OCI-LY1 (cell line): ENCODE measurements around the gene PMM1.

ENCODE experiments used
- CTCF ChIP-seq: fragments of 200-600 bp; sonication (generic), shearing (Covaris generic); IDR thresholded peaks from 2 replicates; pipeline ENCODE4 v1.5.1; 2017; ENCODE audit warnings: mild to moderate bottlenecking, antibody characterized with exemption, low read length, moderate library complexity, mixed read lengths
- EZH2 ChIP-seq: fragments of 200-600 bp; sonication (generic), shearing (Covaris generic); IDR thresholded peaks from 2 replicates; pipeline ENCODE4 v1.8.0; 2017; ENCODE audit warnings: borderline replicate concordance, mixed run types, mild to moderate bottlenecking, antibody characterized with exemption, low read length, moderate library complexity, mixed read lengths

GRCh38 chr22:41538583-41538982, 51.1 kb downstream of the PMM1 start:
- no peak for TF ChIP-seq CTCF
- no peak for TF ChIP-seq EZH2
